Lower leg skin (tissue), 3 donors: ENCODE results near the gene MPZL1.

Source experiments
- POLR2A ChIP-seq, 2 donors: fragments of 450-650 bp; IDR thresholded peaks; one replicate each; pipeline ENCODE4 v1.6.1; 2016 to 2017; ENCODE audit warnings: antibody characterized with exemption in 2 of 2, mild to moderate bottlenecking in 1 of 2, moderate library complexity in 1 of 2
- TF ChIP-seq, protein P1 (sequence below), 3 donors: fragments of 450-650 bp; IDR thresholded peaks; one replicate each; pipeline ENCODE4 v1.5.1; 2016; ENCODE audit warnings: antibody characterized with exemption in 3 of 3, mild to moderate bottlenecking in 3 of 3, moderate library complexity in 2 of 3

DNA sequence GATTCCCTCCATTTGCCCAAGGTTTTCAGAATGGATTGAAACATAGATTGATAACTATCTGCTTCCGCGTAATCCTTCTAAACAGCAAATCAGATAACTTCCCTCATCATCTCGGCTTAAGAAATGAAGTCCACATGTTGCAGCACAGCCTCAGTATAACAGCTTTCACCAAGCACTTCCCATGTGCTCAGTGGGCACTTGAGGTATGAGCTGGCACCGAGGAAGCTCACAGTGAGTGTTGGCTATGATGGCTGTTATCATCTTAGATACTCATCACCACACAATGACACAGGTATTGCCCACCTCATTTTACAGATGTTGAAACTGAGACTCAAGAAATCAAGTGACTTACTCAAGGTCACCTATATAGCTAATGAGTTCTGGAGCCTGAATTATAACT lies 48.5 kb upstream of the MPZL1 start:
- TF ChIP-seq POLR2A (IDR thresholded peaks at IDR 0.05) = no peak
- TF ChIP-seq, protein P1, sequence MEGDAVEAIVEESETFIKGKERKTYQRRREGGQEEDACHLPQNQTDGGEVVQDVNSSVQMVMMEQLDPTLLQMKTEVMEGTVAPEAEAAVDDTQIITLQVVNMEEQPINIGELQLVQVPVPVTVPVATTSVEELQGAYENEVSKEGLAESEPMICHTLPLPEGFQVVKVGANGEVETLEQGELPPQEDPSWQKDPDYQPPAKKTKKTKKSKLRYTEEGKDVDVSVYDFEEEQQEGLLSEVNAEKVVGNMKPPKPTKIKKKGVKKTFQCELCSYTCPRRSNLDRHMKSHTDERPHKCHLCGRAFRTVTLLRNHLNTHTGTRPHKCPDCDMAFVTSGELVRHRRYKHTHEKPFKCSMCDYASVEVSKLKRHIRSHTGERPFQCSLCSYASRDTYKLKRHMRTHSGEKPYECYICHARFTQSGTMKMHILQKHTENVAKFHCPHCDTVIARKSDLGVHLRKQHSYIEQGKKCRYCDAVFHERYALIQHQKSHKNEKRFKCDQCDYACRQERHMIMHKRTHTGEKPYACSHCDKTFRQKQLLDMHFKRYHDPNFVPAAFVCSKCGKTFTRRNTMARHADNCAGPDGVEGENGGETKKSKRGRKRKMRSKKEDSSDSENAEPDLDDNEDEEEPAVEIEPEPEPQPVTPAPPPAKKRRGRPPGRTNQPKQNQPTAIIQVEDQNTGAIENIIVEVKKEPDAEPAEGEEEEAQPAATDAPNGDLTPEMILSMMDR (IDR thresholded peaks at IDR 0.05) = no peak
